ENCODE results near the gene HASPIN.

The HASPIN gene

DNA sequence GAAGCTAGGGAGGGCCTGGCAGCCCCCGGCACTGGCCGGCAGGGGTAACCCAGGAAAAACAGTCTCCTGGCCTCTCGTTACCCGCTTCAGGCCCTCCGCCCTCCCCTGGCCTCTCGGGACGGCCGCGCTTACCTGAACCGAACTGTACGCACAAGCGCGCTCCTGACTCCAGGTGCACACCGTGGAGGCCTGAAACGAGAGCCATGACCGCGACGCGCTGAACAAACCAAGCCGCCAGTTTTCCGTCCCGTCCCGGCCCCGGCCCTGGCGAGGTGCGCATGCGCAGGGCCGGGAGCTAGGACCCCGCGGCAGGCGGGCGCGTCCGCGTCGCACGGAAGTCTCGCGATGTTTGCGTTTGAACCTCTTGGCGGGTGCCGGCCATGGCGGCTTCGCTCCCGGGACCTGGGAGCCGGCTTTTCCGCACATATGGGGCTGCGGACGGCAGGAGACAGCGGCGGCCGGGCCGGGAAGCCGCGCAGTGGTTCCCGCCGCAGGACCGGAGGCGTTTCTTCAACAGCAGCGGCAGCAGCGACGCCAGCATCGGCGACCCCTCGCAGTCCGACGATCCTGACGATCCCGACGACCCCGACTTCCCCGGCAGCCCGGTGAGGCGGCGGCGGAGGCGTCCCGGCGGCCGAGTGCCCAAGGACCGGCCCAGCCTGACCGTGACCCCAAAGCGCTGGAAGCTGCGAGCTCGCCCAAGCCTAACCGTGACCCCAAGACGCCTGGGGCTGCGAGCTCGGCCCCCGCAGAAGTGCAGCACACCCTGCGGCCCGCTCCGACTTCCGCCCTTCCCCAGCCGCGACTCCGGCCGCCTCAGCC, at the start of gene HASPIN:
HASPIN (plus strand) TSS at position 348 of the 822 bp plus-strand sequence; CDS start at position 381, 33 bp downstream.
- DNase-seq: peak; percentile 84 to 99

- no peak for DNase-seq
Measured at GRCh38 chr17:3675886-3676285, 47.8 kb upstream of the HASPIN start.

- no peak for DNase-seq
Measured at GRCh38 chr17:3678095-3678820, 45.4 kb upstream of the HASPIN start.

GRCh38 chr17:3678821-3679530, 44.7 kb upstream of the HASPIN start:
- DNase-seq: peak; percentile 35 to 46

- no peak for DNase-seq
Measured at GRCh38 chr17:3679531-3680126, 44.1 kb upstream of the HASPIN start.

- DNase-seq: no peak
Measured at GRCh38 chr17:3681057-3681456, 42.6 kb upstream of the HASPIN start.

DNA sequence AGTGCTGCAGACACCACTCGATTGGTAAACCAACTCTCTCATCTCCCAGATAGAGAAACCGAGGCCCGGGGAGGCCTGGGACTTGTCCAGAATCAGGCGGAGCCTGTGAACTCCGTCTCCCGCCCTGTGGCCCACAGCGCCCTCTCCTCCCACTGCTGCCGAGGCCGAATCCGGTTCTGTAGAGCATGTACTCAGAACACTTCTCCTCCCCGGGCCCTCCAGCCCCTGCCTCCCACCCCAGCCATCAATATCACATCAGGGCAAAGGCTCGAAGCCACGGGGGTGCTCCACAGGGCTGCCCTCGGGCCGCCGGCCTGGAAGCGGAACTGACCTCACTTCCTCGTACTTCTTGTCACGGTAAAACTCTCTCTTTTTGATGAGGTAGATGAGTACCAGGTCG, 42.1 kb upstream of the HASPIN start:
- no peak for DNase-seq

DNA sequence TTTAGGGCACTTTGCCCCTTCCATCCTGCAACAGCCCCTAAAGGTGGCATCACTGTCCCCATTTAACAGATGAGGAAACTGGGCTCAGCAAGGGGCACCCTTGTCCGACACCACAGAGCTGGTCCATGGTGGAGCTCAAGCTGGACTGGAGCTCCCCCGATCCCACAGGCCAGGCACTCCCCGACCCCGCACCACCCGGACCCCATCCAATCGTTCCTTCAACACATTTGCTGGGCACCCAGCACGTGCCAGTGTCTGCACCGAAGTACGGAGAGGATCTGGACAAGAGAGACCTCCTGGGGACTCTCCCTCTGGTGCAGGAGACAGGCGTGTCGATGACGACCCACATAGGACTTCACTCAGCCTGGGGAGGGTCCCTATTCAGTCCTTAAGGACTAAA, 41.7 kb upstream of the HASPIN start:
- DNase-seq: no peak

DNA sequence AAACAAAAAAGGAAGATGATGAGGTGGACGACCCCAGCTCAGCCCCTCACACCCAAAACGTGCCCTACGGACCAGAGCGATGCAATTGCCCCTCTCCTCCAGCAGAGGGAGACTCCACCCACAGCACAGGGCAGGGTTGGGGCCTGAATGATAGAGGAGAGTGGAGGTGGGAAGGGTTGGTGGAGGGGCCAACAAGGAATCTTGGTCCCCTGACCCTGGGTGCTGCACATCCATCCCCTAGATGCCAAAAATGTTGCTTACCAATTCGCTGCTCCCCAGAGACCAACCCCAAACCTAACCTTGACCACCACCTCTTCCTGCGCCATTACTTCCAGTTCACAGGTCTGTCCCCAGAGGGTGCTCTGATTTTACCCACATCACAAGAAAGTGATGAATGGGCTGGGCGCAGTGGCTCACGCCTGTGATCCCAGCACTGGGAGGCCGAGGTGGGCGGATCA, 40.6 kb upstream of the HASPIN start:
- DNase-seq: peak in 1 of 2 donors; percentile 69

- no peak for DNase-seq
Measured at GRCh38 chr17:3685174-3685573, 38.5 kb upstream of the HASPIN start.

DNA sequence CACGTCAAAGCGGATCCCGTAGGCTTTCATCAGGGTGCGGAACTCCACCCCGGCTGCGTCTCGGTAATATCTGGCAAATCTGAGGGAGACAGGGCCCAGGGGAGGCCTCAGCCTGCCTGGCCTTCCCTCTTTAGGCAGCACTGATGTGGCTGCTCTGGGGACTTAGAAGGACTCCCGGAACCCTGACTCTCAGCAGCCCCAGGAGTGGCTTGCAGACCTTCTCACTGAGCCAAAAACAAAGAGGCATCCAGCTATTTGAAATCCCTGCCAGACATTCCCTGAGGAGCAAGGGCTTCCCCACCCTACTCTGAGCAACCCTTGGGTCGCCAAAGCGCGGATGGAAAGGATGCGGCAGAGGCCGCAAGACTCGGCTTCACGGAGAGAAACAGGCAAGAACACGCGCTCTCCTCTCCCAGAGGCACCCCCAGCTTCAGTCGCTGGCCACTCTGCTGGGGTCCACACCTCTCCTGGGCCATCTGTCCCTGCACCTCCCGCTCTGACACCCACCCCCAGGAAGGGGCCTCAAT, 35.6 kb upstream of the HASPIN start:
- DNase-seq: no peak

GRCh38 chr17:3688852-3689261, 34.8 kb upstream of the HASPIN start:
- DNase-seq: no peak

DNA sequence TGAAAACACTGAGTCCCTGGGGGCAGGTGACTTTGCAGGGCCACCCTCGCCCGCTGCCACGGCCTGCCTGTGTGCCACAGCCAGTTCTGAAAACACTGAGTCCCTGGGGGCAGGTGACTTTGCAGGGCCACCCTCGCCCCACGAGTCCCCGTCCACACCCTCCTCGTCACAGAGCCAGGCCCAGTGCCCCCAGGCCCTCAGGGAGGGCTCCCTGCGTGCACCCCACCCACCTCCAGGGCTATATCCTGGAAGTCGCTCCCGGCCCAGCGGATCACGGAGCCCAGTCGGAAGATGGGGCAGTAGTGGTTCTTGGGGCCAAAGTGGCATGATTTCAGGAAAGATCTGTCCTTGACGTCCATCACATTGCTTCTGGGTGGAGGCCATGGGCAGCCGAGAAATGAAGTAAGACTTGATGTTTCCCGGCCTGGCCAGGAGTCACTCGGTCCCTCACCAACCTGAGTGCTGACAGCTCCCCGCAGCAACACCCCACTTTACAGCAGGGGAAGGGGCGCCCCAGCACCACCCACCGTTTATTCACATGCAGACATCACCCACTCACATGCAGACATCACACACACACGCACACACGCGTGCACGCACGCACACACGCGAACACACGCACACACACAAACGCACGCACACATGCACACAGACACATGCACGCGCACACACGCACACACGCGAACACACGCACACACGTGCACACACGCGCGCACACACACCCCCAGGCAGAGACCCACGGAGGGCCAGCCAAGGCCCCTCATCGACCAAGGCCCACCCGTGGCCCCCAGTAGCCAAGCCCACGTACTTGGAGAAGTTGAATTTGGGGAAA, 34.2 kb upstream of the HASPIN start:
- no peak for DNase-seq

DNA sequence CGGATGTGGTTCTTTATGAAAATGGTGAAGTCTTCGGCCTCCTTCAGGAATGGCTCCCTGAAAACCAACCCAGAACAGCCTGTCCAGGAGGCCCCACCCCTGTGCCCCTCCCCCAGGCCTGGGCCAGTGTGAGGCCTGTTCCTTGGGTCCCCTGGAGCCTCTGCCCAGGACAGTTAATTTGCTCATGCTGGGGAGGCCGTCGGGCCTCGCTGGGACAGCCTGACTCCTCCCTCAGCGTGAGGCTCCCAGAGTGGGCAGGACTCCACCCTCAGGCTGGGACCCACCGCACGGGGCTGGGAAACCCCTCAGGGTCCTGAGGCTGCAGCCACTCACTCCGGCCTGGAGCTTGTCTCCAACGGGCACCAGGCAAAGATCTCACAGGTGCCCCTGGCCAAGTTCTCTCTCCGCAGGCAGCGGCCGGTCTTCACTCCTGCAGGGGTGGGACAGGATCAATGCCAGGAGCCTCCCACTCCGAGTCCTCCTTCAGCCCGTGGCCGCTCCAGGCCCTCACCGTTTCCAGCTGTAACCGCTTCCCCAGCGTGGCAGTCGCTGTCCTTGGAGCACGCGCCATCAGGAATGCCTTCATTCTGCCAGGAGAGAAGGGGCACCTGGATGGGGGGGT, 33.5 kb upstream of the HASPIN start:
- DNase-seq: no peak

- no peak for DNase-seq
Measured at GRCh38 chr17:3691617-3692067, 32.1 kb upstream of the HASPIN start.

GRCh38 chr17:3692346-3692745, 31.4 kb upstream of the HASPIN start:
- no peak for DNase-seq

GRCh38 chr17:3693141-3693540, 30.6 kb upstream of the HASPIN start:
- DNase-seq: no peak

GRCh38 chr17:3693829-3694231, 29.9 kb upstream of the HASPIN start:
- DNase-seq: no peak

- DNase-seq: no peak
Measured at GRCh38 chr17:3695129-3695722, 28.5 kb upstream of the HASPIN start.

- peak in 1 of 2 donors; percentile 28 for DNase-seq
Measured at GRCh38 chr17:3695723-3696411, 27.8 kb upstream of the HASPIN start, which contains the start of gene P2RX5. Gene P2RX5, minus strand, starts transcription at chr17:3696155. Its CDS starts 150 bp downstream, at chr17:3696005.
